Muscle of leg (tissue), 11 donors: ENCODE results near the gene PRTFDC1. TPM values are rescaled to one million over a fixed set of nuclear protein-coding genes. Genes with fewer than 3 reads are reported as not detected.

Source experiments
- DNase-seq: peaks from one replicate; pipeline ENCODE4 v3.0.0; 2013
- H3K27ac ChIP-seq: one replicate; pipeline ENCODE4 v1.5.1; 2013; ENCODE audit warnings: mild to moderate bottlenecking, low read length, control low read depth
- H3K27me3 ChIP-seq: one replicate; pipeline ENCODE4 v1.6.1; 2013; ENCODE audit warnings: low read length; ENCODE audit not compliant: control insufficient read depth, insufficient read depth
- H3K36me3 ChIP-seq: one replicate; pipeline ENCODE4 v1.6.1; 2013; ENCODE audit warnings: low read length; ENCODE audit not compliant: control insufficient read depth, insufficient read depth
- H3K4me1 ChIP-seq: one replicate; pipeline ENCODE4 v1.6.1; 2013; ENCODE audit warnings: low read length; ENCODE audit not compliant: control insufficient read depth, insufficient read depth
- H3K4me3 ChIP-seq: one replicate; pipeline ENCODE4 v1.5.1; 2013; ENCODE audit warnings: low read length, control low read depth
- H3K9me3 ChIP-seq: replicated peaks from 2 replicates; pipeline ENCODE4 v1.6.1; 2013; ENCODE audit warnings: low read depth, low read length; ENCODE audit not compliant: control insufficient read depth
- WGBS: methylation state at CpG from one replicate; pipeline ENCODE4 v1.1.5; 2013; ENCODE audit warnings: missing lambda C conversion rate; ENCODE audit not compliant: insufficient coverage; 5-methylcytosine and 5-hydroxymethylcytosine counted together
- polyA plus RNA-seq, 8 donors: library from polyadenylated mRNA; unstranded; fragments of 120-200 nt; gene quantifications; one replicate each; pipeline versions ENCODE4 v1.2.1 to v1.2.3, GENCODE V29; 2013; ENCODE audit warnings: inconsistent platforms in 1 of 8, low replicate concordance in 1 of 8; ENCODE audit not compliant: insufficient read length in 8 of 8, insufficient read depth in 1 of 8
- total RNA-seq: library from RNA; stranded (reverse); fragments of 120-200 nt; gene quantifications from one replicate; pipeline ENCODE4 v1.2.4, GENCODE V29; 2013

Gene PRTFDC1
- total and polyA plus RNA-seq, 9 donors: 12.6 to 21.6 (median 16.2) TPM

- DNase-seq: no peak
- Histone ChIP-seq H3K27ac (no peak overlapping the region), H3K27me3 (no peaks in the 10 kb centered on the region), H3K36me3 (no peaks in the 10 kb centered on the region), H3K4me1 (peaks cover 11% of the 10 kb centered on the region), H3K9me3 (no peaks in the 10 kb centered on the region), H3K4me3 (no peak overlapping the region)
- 83% methylated on average over 2 of the region's 4 CpGs for WGBS
Observed at GRCh38 chr10:24897326-24897926, 55.0 kb downstream of the PRTFDC1 start.

GRCh38 chr10:24894728-24895127, 57.7 kb downstream of the PRTFDC1 start:
- H3K36me3 ChIP-seq: no peaks in the 10 kb centered on the region
- H3K27me3 ChIP-seq: no peaks in the 10 kb centered on the region
- 90% methylated on average over 5 of the region's 8 CpGs for WGBS
- DNase-seq: no peak
- H3K9me3 ChIP-seq: no peaks in the 10 kb centered on the region
- no peak overlapping the region for H3K27ac ChIP-seq
- no peak overlapping the region for H3K4me3 ChIP-seq
- peaks cover 8% of the 10 kb centered on the region for H3K4me1 ChIP-seq

- Histone ChIP-seq H3K4me3 (no peak overlapping the region), H3K36me3 (no peaks in the 10 kb centered on the region), H3K9me3 (no peaks in the 10 kb centered on the region), H3K27ac (no peak overlapping the region), H3K4me1 (peaks cover 11% of the 10 kb centered on the region), H3K27me3 (no peaks in the 10 kb centered on the region)
- WGBS: 91% methylated on average over 5 of the region's 5 CpGs
- DNase-seq: no peak
Observed at GRCh38 chr10:24894309-24894708, 58.1 kb downstream of the PRTFDC1 start.

DNA sequence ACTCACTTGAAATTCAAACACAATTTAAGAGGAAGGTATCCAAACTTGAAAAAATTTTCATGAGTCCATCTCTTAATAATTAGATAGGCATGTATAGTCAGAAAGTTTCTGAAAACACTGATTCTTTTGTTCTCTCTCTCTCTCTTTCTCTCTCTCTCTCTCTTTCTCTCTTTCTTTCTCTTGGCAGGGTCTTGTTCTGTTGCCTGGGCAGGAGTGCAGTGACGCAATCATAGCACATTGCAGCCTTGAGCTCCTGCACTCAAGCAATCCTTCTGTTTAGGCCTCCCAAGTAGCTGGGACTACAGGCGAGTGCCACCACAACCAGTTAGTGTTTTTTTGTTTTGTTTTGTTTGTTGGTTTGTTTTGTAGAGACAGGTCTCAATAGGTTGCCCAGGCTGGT, 59.3 kb downstream of the PRTFDC1 start:
- no peak for DNase-seq
- Histone ChIP-seq H3K27ac (no peak overlapping the region), H3K27me3 (no peaks in the 10 kb centered on the region), H3K4me1 (peaks cover 11% of the 10 kb centered on the region), H3K4me3 (no peak overlapping the region), H3K36me3 (no peaks in the 10 kb centered on the region), H3K9me3 (no peaks in the 10 kb centered on the region)
- WGBS: 100% methylated on average over 1 of the region's 2 CpGs

- no CpG with 5 or more reads among the region's 1 CpG for WGBS
- Histone ChIP-seq H3K27ac (no peak overlapping the region), H3K4me3 (no peak overlapping the region), H3K9me3 (no peaks in the 10 kb centered on the region), H3K4me1 (peaks cover 11% of the 10 kb centered on the region), H3K36me3 (no peaks in the 10 kb centered on the region), H3K27me3 (no peaks in the 10 kb centered on the region)
- DNase-seq: no peak
Observed at GRCh38 chr10:24891823-24892222, 60.6 kb downstream of the PRTFDC1 start.

DNA sequence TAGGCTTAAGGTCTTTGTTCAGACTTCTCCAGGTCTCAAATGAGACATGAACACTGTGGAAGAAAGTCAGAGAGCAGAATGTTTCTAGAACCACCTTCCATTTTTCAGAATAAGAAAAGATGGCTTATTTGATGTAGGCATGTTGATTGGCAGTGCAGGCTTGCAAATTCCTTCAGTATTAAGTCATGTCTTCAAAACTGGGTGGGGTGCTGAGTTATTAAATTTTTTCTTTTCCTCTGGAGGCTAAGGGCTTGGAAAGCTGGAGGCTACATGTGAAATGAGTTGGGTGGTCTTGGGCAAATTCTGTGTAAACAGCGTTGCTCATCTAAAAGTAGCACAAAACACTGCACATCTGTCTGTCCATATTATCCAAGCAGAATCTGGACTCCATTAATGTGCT, 62.8 kb downstream of the PRTFDC1 start:
- peaks cover 11% of the 10 kb centered on the region for H3K4me1 ChIP-seq
- peak; percentile 66 for DNase-seq
- H3K9me3 ChIP-seq: no peaks in the 10 kb centered on the region
- no CpG with 5 or more reads among the region's 1 CpG for WGBS
- H3K27me3 ChIP-seq: no peaks in the 10 kb centered on the region
- H3K27ac ChIP-seq: peak overlapping the region; percentile 39
- H3K36me3 ChIP-seq: no peaks in the 10 kb centered on the region
- H3K4me3 ChIP-seq: no peak overlapping the region

DNA sequence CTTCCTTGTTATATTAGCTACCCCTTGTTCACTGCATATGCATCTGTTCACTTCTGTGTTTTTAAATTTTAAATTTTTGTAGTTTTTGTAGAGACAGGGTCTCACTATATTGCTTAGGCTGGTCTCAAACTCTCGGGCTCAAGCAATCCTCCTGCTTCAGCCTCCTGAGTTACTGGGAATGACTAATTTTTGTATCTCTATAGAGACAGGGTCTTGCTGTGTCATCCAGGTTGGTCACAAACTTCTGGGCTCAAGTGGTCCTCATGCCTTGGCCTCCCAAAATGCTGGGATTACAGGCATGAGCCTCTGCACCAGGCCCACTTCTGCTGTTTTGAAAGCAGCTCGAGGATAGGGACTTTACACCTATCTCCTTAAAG, 64.6 kb downstream of the PRTFDC1 start:
- H3K36me3 ChIP-seq: no peaks in the 10 kb centered on the region
- H3K4me3 ChIP-seq: no peak overlapping the region
- H3K27me3 ChIP-seq: no peaks in the 10 kb centered on the region
- no CpG with 5 or more reads among the region's 2 CpGs for WGBS
- no peak for DNase-seq
- peaks cover 11% of the 10 kb centered on the region for H3K4me1 ChIP-seq
- no peaks in the 10 kb centered on the region for H3K9me3 ChIP-seq
- H3K27ac ChIP-seq: no peak overlapping the region

DNA sequence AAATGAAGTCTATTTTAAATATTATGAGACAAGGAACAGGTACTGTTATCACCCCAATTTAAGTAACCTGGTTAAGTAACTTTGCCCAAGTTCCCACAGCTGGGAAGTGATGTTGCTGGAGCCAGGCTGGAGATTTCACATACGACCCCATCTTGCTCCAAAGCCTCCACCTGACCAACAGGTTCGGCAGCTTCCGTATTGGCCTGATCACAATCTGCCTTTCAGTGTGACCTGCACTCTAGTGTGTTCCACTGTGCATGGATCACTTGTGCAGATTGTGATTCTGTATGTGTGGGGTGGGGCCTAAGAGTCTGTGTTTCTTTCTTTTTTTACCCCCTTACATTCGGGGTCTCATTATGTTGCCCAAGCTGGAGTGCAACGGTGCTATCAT, 66.1 kb downstream of the PRTFDC1 start:
- Histone ChIP-seq H3K36me3 (no peaks in the 10 kb centered on the region), H3K4me1 (peaks cover 11% of the 10 kb centered on the region), H3K27me3 (no peaks in the 10 kb centered on the region), H3K27ac (no peak overlapping the region), H3K4me3 (no peak overlapping the region), H3K9me3 (no peaks in the 10 kb centered on the region)
- WGBS: 100% methylated on average over 1 of the region's 5 CpGs
- DNase-seq: no peak

DNA sequence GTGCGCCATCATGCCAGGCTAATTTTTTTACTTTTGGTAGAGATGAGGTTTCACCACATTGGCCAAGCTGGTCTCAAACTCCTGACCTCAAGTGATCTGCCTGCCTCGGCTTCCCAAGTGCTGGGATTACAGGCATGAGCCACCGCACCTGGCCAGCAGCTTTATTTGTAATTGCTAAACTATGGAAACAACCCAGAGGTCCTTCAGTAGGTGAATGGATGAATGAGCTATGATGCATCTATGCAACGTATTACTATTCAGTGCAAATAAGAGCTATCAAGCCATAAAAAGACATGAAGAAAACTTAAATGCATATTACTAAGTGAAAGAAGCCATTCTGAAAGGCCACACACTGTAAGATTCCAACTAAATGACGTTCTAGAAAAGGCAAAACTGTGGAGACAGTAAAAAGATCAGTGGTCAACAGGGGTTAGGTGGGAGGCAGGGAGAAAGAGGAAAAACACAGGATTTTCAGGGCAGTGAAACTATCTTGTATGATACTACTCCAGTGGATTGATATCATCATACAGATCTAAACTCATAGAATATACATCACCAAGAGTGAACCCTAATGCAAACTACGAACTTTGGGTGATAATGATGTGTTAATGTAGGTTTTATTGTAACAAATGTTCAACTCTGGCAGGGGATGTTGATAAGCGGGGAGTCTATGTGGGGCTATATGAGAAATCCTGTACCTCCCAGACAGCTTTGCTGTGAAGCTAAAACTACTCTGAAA, 66.7 kb downstream of the PRTFDC1 start:
- DNase-seq: no peak
- Histone ChIP-seq H3K27me3 (no peaks in the 10 kb centered on the region), H3K9me3 (no peaks in the 10 kb centered on the region), H3K36me3 (no peaks in the 10 kb centered on the region), H3K4me3 (no peak overlapping the region), H3K4me1 (peaks cover 11% of the 10 kb centered on the region), H3K27ac (no peak overlapping the region)
- 100% methylated on average over 1 of the region's 7 CpGs for WGBS

DNA sequence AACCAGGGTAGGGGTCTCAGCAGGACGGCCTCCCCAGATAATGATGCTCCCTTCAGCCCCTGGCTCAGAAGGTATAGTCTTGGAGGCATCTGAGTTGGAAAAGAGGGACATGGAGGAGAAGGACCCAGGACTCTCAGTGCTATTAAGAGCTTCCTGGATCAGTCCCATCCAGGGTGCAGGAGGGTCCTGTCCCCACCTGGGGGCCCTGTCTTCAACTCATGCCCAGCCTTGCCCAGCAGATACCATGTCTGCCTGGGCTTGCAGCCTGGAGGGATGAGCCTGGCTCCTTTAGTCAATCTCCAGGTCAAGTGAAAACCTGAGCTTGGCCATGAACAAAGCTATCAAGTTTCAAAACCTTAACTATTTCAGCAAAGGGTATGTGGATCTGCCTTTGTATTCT, 67.6 kb downstream of the PRTFDC1 start:
- no peaks in the 10 kb centered on the region for H3K9me3 ChIP-seq
- no peaks in the 10 kb centered on the region for H3K27me3 ChIP-seq
- no peak overlapping the region for H3K4me3 ChIP-seq
- H3K27ac ChIP-seq: no peak overlapping the region
- no CpG with 5 or more reads among the region's 1 CpG for WGBS
- DNase-seq: no peak
- peaks cover 3% of the 10 kb centered on the region for H3K4me1 ChIP-seq
- no peaks in the 10 kb centered on the region for H3K36me3 ChIP-seq
